Right atrium auricular region (tissue), 2 donors: ENCODE data around the gene MFAP5. TPM values are rescaled to one million over a fixed set of nuclear protein-coding genes. Genes with fewer than 3 reads are reported as not detected.

Experiments used
- DNase-seq: peaks from one replicate; pipeline ENCODE4 v3.0.0-alpha.2; 2019; ENCODE audit warnings: low spot score
- H3K27ac ChIP-seq, 2 donors: fragments of 200-600 bp; sonication (generic); 1 replicate in 1 of 2; 2 replicates in 1 of 2; pipeline ENCODE4 v1.5.1; 2016 to 2019
- H3K27me3 ChIP-seq, 2 donors: fragments of 200-600 bp; sonication (generic); one replicate each; pipeline versions ENCODE4 v1.5.1 to v1.6.0; 2017 to 2019
- H3K36me3 ChIP-seq: fragments of 200-600 bp; sonication (generic); one replicate; pipeline ENCODE4 v1.5.1; 2016
- H3K4me1 ChIP-seq, 2 donors: fragments of 200-600 bp; sonication (generic); one replicate each; pipeline versions ENCODE4 v1.5.1 to v1.6.0; 2017 to 2019
- H3K4me3 ChIP-seq, 2 donors: fragments of 200-600 bp; sonication (generic); 1 replicate in 1 of 2; 2 replicates in 1 of 2; pipeline ENCODE4 v1.5.1; 2017 to 2019; ENCODE audit warnings: mild to moderate bottlenecking in 1 of 2, moderate library complexity in 1 of 2
- H3K9me3 ChIP-seq, 2 donors: fragments of 200-600 bp; sonication (generic); one replicate each; pipeline ENCODE4 v1.5.1; 2019
- total RNA-seq, 2 donors: library from RNA; depleted of rRNA; stranded (reverse); fragments of >200 nt; gene quantifications; one replicate each; pipeline ENCODE4 v1.1.0, GENCODE V29; 2016
- TF ChIP-seq, protein P1 (sequence below), 2 donors: fragments of 200-600 bp; sonication (generic); IDR thresholded peaks; one replicate each; pipeline ENCODE4 v1.5.1; 2019; ENCODE audit warnings: antibody characterized with exemption in 2 of 2

The MFAP5 gene
- total RNA-seq, 2 donors from 2014 or later = 22.1 to 104 TPM

DNA sequence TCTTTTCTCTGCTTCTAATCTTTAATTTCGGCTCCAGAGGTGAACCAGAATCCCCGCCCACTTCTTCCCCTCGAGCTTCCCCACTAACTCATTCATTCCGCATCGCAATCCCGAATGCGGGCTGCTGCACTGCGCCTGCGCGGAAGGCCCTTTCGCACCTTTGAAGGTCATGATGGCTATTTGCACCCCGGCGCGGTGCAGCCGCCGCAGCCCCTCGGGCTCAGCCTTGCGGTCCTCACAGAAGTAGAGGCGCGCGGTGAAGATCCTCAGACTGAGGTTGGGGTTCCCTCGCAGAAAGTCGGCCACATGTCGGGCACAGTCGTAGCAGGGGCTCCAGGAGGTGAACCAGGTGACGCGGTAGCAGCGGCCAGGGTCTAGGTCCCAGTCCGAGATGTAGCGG is 57.6 kb downstream of the MFAP5 start:
- Histone ChIP-seq H3K9me3 (no peaks in the 10 kb centered on the region), H3K27ac (no peak overlapping the region), H3K27me3 (no peaks in the 10 kb centered on the region), H3K4me3 (no peak overlapping the region), H3K4me1 (no peaks in the 10 kb centered on the region), H3K36me3 (no peaks in the 10 kb centered on the region)
- no peak for DNase-seq
- TF ChIP-seq, protein P1, sequence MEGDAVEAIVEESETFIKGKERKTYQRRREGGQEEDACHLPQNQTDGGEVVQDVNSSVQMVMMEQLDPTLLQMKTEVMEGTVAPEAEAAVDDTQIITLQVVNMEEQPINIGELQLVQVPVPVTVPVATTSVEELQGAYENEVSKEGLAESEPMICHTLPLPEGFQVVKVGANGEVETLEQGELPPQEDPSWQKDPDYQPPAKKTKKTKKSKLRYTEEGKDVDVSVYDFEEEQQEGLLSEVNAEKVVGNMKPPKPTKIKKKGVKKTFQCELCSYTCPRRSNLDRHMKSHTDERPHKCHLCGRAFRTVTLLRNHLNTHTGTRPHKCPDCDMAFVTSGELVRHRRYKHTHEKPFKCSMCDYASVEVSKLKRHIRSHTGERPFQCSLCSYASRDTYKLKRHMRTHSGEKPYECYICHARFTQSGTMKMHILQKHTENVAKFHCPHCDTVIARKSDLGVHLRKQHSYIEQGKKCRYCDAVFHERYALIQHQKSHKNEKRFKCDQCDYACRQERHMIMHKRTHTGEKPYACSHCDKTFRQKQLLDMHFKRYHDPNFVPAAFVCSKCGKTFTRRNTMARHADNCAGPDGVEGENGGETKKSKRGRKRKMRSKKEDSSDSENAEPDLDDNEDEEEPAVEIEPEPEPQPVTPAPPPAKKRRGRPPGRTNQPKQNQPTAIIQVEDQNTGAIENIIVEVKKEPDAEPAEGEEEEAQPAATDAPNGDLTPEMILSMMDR (IDR thresholded peaks at IDR 0.05) = no peak

DNA sequence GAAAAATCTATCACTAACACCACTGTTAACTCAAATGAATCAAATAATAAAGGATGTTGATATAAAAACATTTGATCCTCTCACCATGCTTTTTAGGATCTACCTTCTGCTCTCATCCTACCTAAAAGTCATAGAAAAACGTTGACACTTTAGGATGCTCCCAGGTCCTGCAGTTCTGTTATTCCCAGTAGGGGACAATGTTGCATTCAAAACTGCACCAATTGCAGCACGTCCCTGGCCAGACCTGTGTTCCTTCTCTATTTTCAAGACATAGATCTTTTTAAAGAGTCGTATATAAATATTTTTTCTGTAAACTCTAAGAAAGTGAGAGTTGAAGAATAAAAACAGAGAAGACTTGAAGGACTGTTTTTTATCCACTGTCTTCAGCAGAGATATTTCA is 58.8 kb downstream of the MFAP5 start:
- Histone ChIP-seq H3K9me3 (no peaks in the 10 kb centered on the region), H3K4me1 (no peaks in the 10 kb centered on the region), H3K4me3 (no peak overlapping the region), H3K27me3 (no peaks in the 10 kb centered on the region), H3K27ac (no peak overlapping the region), H3K36me3 (no peaks in the 10 kb centered on the region)
- no peak for DNase-seq
- TF ChIP-seq, protein P1 (IDR thresholded peaks at IDR 0.05) = no peak

DNA sequence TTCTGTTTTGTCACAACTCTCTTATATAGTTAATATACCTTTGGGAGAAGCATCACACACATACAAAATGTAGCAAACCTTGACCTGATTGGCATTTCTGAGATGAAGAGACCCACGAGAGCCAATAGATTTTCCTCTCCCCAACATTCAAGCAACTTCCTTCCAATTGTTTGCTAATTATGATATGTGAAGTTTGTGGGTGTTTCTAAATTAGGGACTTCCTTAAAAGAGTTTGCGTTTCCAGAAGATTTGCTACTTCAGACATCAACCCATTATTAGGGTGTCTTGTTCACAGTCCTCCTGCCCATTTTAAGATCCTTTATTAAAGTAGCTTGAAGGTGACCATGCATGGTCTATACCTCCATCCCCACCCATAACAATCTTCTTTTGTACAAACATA is 59.3 kb downstream of the MFAP5 start:
- no peak overlapping the region for H3K27ac ChIP-seq
- H3K9me3 ChIP-seq = no peaks in the 10 kb centered on the region
- no peak for DNase-seq
- no peak overlapping the region for H3K4me3 ChIP-seq
- no peaks in the 10 kb centered on the region for H3K4me1 ChIP-seq
- no peaks in the 10 kb centered on the region for H3K36me3 ChIP-seq
- no peaks in the 10 kb centered on the region for H3K27me3 ChIP-seq
- TF ChIP-seq, protein P1 (IDR thresholded peaks at IDR 0.05) = no peak

DNA sequence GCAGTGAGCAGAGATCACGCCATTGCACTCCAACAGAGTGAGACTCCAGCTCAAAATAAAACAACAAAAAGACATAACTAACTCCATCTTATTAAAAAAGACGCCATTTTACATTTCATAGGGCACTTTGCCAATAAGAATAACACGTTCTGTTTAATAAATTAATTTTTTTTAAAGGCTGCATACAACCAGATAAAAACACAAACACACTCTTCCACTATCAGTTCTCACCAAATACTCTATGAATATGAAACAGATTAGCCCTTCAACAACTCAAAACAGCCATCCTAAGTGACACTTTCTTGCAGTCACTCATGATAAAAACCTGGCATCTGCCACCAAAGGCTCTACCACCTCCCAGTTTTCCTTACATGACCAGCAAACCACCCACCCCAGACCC is 66.1 kb downstream of the MFAP5 start:
- TF ChIP-seq, protein P1 (IDR thresholded peaks at IDR 0.05) = no peak
- H3K9me3 ChIP-seq = no peaks in the 10 kb centered on the region
- no peaks in the 10 kb centered on the region for H3K4me1 ChIP-seq
- DNase-seq = no peak
- H3K36me3 ChIP-seq = no peaks in the 10 kb centered on the region
- no peak overlapping the region for H3K4me3 ChIP-seq
- H3K27me3 ChIP-seq = no peaks in the 10 kb centered on the region
- H3K27ac ChIP-seq = no peak overlapping the region

Other genes starting within 250 kb of the MFAP5 start
- gene CLEC6A, start 206.9 kb downstream of the MFAP5 start, total RNA-seq = not detected
- gene CLEC4D, start 149.3 kb downstream of the MFAP5 start, total RNA-seq = under 1 TPM in 1 of 2 donors, not detected in 1; 0.63 TPM
- 1 to 10 TPM in 1 of 2 donors, not detected in 1; 3.2 TPM for gene CLEC4E, start 121.9 kb downstream of the MFAP5 start, total RNA-seq
- under 1 TPM in 1 of 2 donors, not detected in 1; 0.12 TPM for gene AICDA, start 50.0 kb downstream of the MFAP5 start, total RNA-seq
- 10 to 100 TPM in 1 of 2 donors, 1 to 10 TPM in 1; 9.7 to 10.7 TPM for gene RIMKLB, start 35.2 kb upstream of the MFAP5 start, total RNA-seq
- gene A2ML1, start 159.8 kb upstream of the MFAP5 start, total RNA-seq = under 1 TPM in 1 of 2 donors, not detected in 1; 0.15 TPM